WTC11 (cell line): Measurements from ENCODE around the gene TESK2. TPM values are rescaled to one million over a fixed set of nuclear protein-coding genes. Genes with fewer than 3 reads are reported as not detected.
A peak's percentile ranks its signal among the peaks of the same experiment; 100 is the strongest.

Experiments
- ATAC-seq: fragments of 200-7000 bp; cut with Tn5 transposase; 2 replicates; pipeline ENCODE4 v1.10.0; 2021; ENCODE audit warnings: mild to moderate bottlenecking, moderate library complexity
- CTCF ChIA-PET: fragments of 300-600 bp; sonication (Branson Sonifier 250); formaldehyde crosslinking; loops from one replicate; lab custom pipeline; 2021; ENCODE audit warnings: antibody characterized with exemption; lab: Charles Lee
- POLR2A ChIA-PET: fragments of 350-600 bp; sonication (Branson Sonifier 250); formaldehyde crosslinking; loops from one replicate; lab custom pipeline; 2021; ENCODE audit warnings: antibody characterized with exemption; lab: Charles Lee
- DNase-seq: peaks from one replicate; pipeline ENCODE4 v3.0.0; 2021; ENCODE audit warnings: low spot score
- H3K27ac Mint-ChIP-seq: 2 replicates; pipeline ENCODE4 v1.8.0; 2021; ENCODE audit warnings: mixed read lengths
- H3K27me3 Mint-ChIP-seq: 2 replicates; pipeline ENCODE4 v1.8.0; 2021; ENCODE audit warnings: low read depth, mild to moderate bottlenecking, moderate library complexity, mixed read lengths
- H3K36me3 Mint-ChIP-seq: 2 replicates; pipeline ENCODE4 v1.8.0; 2021; ENCODE audit warnings: mixed read lengths
- H3K4me1 Mint-ChIP-seq: 2 replicates; pipeline ENCODE4 v1.8.0; 2022; ENCODE audit warnings: mixed read lengths
- H3K4me3 Mint-ChIP-seq: 2 replicates; pipeline ENCODE4 v1.8.0; 2021; ENCODE audit warnings: mild to moderate bottlenecking, moderate library complexity, mixed read lengths
- H3K9me3 Mint-ChIP-seq: 2 replicates; pipeline ENCODE4 v1.8.0; 2021; ENCODE audit warnings: mixed read lengths
- ELF4 ChIP-seq: sonication (generic); formaldehyde crosslinking; IDR thresholded peaks from 2 replicates; pipeline ENCODE4 v1.8.1; 2022; ENCODE audit warnings: low read depth, mild to moderate bottlenecking, moderate library complexity, missing genetic modification reagents
- FOXJ3 ChIP-seq: sonication (generic); formaldehyde crosslinking; IDR thresholded peaks from 2 replicates; pipeline ENCODE4 v1.9.0; 2021; ENCODE audit warnings: missing genetic modification reagents, mild to moderate bottlenecking, borderline replicate concordance
- FOXP1 ChIP-seq: sonication (generic); formaldehyde crosslinking; IDR thresholded peaks from 2 replicates; pipeline ENCODE4 v1.8.0; 2022; ENCODE audit warnings: missing genetic modification reagents, mild to moderate bottlenecking, moderate library complexity, borderline replicate concordance
- HMGXB4 ChIP-seq: sonication (generic); formaldehyde crosslinking; IDR thresholded peaks from 2 replicates; pipeline ENCODE4 v1.8.1; 2023; ENCODE audit warnings: mild to moderate bottlenecking, moderate library complexity, missing genetic modification reagents
- MLX ChIP-seq: sonication (generic); formaldehyde crosslinking; IDR thresholded peaks from 2 replicates; pipeline ENCODE4 v1.8.1; 2023; ENCODE audit warnings: mild to moderate bottlenecking, missing genetic modification reagents, moderate library complexity
- NFYB ChIP-seq: sonication (generic); formaldehyde crosslinking; conservative IDR thresholded peaks from 2 replicates; pipeline ENCODE4 v1.8.0; 2022; ENCODE audit warnings: low read depth, missing genetic modification reagents
- OVOL2 ChIP-seq: fragments of 250-450 bp; sonication (Bioruptor Pico); IDR thresholded peaks from 2 replicates; pipeline ENCODE4 v1.9.0; 2021; ENCODE audit warnings: mild to moderate bottlenecking, borderline replicate concordance
- TCF7 ChIP-seq: sonication (generic); formaldehyde crosslinking; IDR thresholded peaks from 2 replicates; pipeline ENCODE4 v1.8.0; 2022; ENCODE audit warnings: mild to moderate bottlenecking, low read depth, missing genetic modification reagents, moderate library complexity
- ZNF281 ChIP-seq: sonication (generic); formaldehyde crosslinking; IDR thresholded peaks from 2 replicates; pipeline ENCODE4 v1.8.0; 2023; ENCODE audit warnings: mild to moderate bottlenecking, missing genetic modification reagents
- ZNF532 ChIP-seq: fragments of 250-450 bp; sonication (Bioruptor Pico); IDR thresholded peaks from 2 replicates; pipeline ENCODE4 v1.9.0; 2021; ENCODE audit warnings: mild to moderate bottlenecking, borderline replicate concordance
- total RNA-seq: library from RNA; stranded (reverse); gene quantifications from 3 replicates; pipeline ENCODE4 v1.2.3, GENCODE V29; 2021
- TF ChIP-seq, protein P1 (sequence below): fragments of 200-600 bp; IDR thresholded peaks from 2 replicates; pipeline ENCODE4 v1.8.0; 2022; ENCODE audit warnings: antibody characterized with exemption
- TF ChIP-seq, protein P2 (sequence below): sonication (generic); formaldehyde crosslinking; IDR thresholded peaks from 2 replicates; pipeline ENCODE4 v1.8.0; 2022; ENCODE audit warnings: missing genetic modification reagents
- TF ChIP-seq, protein P3 (sequence below): sonication (generic); formaldehyde crosslinking; IDR thresholded peaks from 2 replicates; pipeline ENCODE4 v1.8.0; 2022; ENCODE audit warnings: mild to moderate bottlenecking, missing genetic modification reagents

Gene TESK2
- total RNA-seq, 1 experiment from 2014 or later, result 13.3 TPM

- ChIA-PET POLR2A (interaction anchor here (1.3 kb wide), 1 partner anchor 9 kb away, joined by 5 read pairs; the partner anchor contains the start of gene HPDL), CTCF (interaction anchor here (0.8 kb wide), 2 partner anchors 13 to 321 kb away, joined by 3 to 4 read pairs; no protein-coding TSS in a partner anchor)
- Mint-ChIP-seq H3K4me3 (no peak overlapping the region), H3K27me3 (no peaks in the 10 kb centered on the region), H3K36me3 (peaks cover 31% of the 10 kb centered on the region), H3K4me1 (peaks cover 34% of the 10 kb centered on the region), H3K27ac (peak overlapping the region; percentile 77), H3K9me3 (peaks cover 4% of the 10 kb centered on the region)
- ATAC-seq (no peak), DNase-seq (no peak)
- no peak for TF ChIP-seq MLX (CRISPR knock-in tag)
Measured at GRCh38 chr1:45335855-45336324, 155.1 kb downstream of the TESK2 start.

DNA sequence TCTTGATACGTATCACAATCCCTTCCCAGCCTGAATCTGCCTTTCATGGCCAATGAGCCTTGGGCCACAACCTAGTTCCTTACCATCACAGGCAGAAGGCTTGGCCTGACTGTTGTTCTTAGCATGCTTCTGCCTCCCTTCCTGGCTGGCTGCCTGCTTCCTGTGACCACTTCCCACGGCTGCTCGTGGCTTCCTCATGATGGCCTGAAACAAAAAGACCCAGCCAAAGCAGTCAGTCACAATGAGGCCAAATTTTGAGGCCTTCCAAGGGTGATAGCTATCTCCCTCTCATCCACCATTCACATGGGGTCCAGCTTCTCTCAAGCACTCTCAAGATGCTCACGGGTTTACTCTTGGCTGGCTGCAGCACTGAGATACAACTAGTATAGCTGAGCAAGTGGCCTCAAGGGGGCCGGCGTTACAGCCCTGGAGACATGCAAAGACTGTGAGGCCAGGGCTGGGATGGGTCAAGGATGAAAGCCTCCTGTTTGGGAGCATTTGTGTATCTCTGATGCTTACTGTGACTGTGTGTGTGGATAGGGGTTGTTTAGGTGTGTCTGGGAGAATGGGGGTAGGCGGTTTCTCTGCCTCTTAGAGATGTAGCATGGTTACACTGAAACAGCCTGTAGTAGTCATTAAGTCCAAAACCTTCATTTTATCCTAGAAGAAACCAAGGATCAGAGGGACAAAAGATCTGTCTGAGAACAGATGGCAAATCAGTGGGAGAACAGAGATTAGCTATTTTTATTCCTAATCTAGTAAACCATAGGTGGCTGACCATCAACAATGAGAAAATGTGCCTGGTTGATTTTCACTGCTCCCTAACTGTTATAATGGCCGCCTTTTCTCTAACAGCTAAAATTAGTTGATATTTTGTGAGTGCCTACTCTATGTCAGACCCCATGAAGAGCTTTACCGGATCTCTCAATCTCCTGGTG lies 156.4 kb downstream of the TESK2 start:
- Mint-ChIP-seq H3K36me3 (peaks cover 40% of the 10 kb centered on the region), H3K27ac (0 out of 2 replicates have a peak overlapping the region, but pooled peaks have one; percentile 6), H3K4me3 (no peak overlapping the region), H3K9me3 (peaks cover 4% of the 10 kb centered on the region), H3K27me3 (no peaks in the 10 kb centered on the region), H3K4me1 (peaks cover 32% of the 10 kb centered on the region)
- CTCF ChIA-PET, result interaction anchor here (0.6 to 1.6 kb wide), 9 partner anchors 12 to 274 kb away, joined by 3 to 4 read pairs (median 3); no protein-coding TSS in a partner anchor
- POLR2A ChIA-PET, result interaction anchor here (0.6 to 1.0 kb wide), 2 partner anchors 8 to 31 kb away, joined by 3 read pairs; partner anchors contain the start of gene HPDL
- DNase-seq, result peak; percentile 36
- peak; percentile 78 for ATAC-seq
- TF ChIP-seq ELF4 (CRISPR knock-in tag) (no peak), ZNF532 (CRISPR knock-in tag) (no peak), NFYB (no peak), TCF7 (CRISPR knock-in tag) (no peak), HMGXB4 (CRISPR knock-in tag) (no peak), ZNF281 (CRISPR knock-in tag) (no peak), OVOL2 (CRISPR knock-in tag) (no peak), FOXP1 (CRISPR knock-in tag) (no peak), FOXJ3 (CRISPR knock-in tag) (no peak)
- TF ChIP-seq, protein P1, sequence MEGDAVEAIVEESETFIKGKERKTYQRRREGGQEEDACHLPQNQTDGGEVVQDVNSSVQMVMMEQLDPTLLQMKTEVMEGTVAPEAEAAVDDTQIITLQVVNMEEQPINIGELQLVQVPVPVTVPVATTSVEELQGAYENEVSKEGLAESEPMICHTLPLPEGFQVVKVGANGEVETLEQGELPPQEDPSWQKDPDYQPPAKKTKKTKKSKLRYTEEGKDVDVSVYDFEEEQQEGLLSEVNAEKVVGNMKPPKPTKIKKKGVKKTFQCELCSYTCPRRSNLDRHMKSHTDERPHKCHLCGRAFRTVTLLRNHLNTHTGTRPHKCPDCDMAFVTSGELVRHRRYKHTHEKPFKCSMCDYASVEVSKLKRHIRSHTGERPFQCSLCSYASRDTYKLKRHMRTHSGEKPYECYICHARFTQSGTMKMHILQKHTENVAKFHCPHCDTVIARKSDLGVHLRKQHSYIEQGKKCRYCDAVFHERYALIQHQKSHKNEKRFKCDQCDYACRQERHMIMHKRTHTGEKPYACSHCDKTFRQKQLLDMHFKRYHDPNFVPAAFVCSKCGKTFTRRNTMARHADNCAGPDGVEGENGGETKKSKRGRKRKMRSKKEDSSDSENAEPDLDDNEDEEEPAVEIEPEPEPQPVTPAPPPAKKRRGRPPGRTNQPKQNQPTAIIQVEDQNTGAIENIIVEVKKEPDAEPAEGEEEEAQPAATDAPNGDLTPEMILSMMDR, result no peak
- TF ChIP-seq, protein P2, sequence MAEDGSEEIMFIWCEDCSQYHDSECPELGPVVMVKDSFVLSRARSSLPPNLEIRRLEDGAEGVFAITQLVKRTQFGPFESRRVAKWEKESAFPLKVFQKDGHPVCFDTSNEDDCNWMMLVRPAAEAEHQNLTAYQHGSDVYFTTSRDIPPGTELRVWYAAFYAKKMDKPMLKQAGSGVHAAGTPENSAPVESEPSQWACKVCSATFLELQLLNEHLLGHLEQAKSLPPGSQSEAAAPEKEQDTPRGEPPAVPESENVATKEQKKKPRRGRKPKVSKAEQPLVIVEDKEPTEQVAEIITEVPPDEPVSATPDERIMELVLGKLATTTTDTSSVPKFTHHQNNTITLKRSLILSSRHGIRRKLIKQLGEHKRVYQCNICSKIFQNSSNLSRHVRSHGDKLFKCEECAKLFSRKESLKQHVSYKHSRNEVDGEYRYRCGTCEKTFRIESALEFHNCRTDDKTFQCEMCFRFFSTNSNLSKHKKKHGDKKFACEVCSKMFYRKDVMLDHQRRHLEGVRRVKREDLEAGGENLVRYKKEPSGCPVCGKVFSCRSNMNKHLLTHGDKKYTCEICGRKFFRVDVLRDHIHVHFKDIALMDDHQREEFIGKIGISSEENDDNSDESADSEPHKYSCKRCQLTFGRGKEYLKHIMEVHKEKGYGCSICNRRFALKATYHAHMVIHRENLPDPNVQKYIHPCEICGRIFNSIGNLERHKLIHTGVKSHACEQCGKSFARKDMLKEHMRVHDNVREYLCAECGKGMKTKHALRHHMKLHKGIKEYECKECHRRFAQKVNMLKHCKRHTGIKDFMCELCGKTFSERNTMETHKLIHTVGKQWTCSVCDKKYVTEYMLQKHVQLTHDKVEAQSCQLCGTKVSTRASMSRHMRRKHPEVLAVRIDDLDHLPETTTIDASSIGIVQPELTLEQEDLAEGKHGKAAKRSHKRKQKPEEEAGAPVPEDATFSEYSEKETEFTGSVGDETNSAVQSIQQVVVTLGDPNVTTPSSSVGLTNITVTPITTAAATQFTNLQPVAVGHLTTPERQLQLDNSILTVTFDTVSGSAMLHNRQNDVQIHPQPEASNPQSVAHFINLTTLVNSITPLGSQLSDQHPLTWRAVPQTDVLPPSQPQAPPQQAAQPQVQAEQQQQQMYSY (CRISPR knock-in tag), result no peak
- TF ChIP-seq, protein P3, sequence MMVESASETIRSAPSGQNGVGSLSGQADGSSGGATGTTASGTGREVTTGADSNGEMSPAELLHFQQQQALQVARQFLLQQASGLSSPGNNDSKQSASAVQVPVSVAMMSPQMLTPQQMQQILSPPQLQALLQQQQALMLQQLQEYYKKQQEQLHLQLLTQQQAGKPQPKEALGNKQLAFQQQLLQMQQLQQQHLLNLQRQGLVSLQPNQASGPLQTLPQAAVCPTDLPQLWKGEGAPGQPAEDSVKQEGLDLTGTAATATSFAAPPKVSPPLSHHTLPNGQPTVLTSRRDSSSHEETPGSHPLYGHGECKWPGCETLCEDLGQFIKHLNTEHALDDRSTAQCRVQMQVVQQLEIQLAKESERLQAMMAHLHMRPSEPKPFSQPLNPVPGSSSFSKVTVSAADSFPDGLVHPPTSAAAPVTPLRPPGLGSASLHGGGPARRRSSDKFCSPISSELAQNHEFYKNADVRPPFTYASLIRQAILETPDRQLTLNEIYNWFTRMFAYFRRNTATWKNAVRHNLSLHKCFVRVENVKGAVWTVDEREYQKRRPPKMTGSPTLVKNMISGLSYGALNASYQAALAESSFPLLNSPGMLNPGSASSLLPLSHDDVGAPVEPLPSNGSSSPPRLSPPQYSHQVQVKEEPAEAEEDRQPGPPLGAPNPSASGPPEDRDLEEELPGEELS (CRISPR knock-in tag), result no peak
